Measurements from ENCODE around the gene GNE.

- TF ChIP-seq CTCF (conservative IDR thresholded peaks at IDR 0.05; ENCODE audit: low read depth, low read length) (no peak), EZH2 (IDR thresholded peaks at IDR 0.05; ENCODE audit: borderline replicate concordance, low read depth, low read length, poor library complexity, severe bottlenecking) (no peak)
Observed at GRCh38 chr9:36280989-36281388, 22.7 kb upstream of the GNE start.

All from A673 (cell line).